K562 (cell line): ENCODE data around the gene SSBP2. TPM values are rescaled to one million over a fixed set of nuclear protein-coding genes. Genes with fewer than 3 reads are reported as not detected.
A peak's percentile ranks its signal among the peaks of the same experiment; 100 is the strongest.

Experiments
- NELFE ChIP-seq: IDR thresholded peaks from 2 replicates; pipeline ENCODE4 v1.6.1; 2011; ENCODE audit warnings: mild to moderate bottlenecking; ENCODE audit not compliant: insufficient read depth, insufficient read length
- SAFB ChIP-seq: fragments of 200-400 bp; formaldehyde crosslinking; IDR thresholded peaks from 2 replicates; pipeline ENCODE4 v1.6.1; 2017; ENCODE audit warnings: low read depth, low read length, borderline replicate concordance
- SUPT5H ChIP-seq: fragments of 450-650 bp; IDR thresholded peaks from 2 replicates; pipeline ENCODE4 v1.6.1; 2016
- polyA plus RNA-seq, 8 experiments: library from polyadenylated mRNA; depleted of rRNA in 4 of 8; stranded (reverse) in 5 of 8; unstranded in 3 of 8; fragments of >200 nt; fragmentation: Nextera tagmentation in 2 of 8; fragmentation: Illumina TruSeq in 1 of 8; extraction: Ambion mirVana in 2 of 8; extraction: Trizol in 1 of 8; gene quantifications; 2 replicates each; pipeline versions ENCODE4 v1.2.1 to v1.2.3, GENCODE V29; 2011 to 2014; ENCODE audit warnings: inconsistent platforms in 1 of 8, missing spikeins in 1 of 8
- total RNA-seq, 7 experiments: library from RNA; depleted of rRNA in 6 of 7; stranded (reverse); fragments of >200 nt in 6 of 7; fragmentation: Illumina TruSeq in 2 of 7; extraction: Trizol in 2 of 7; gene quantifications; 2 replicates each; pipeline versions ENCODE4 v1.2.1 to v1.2.3, GENCODE V29; 2011 to 2021; ENCODE audit warnings: low replicate concordance in 1 of 7
- TF ChIP-seq, protein P1 (sequence below), 3 experiments: fragments of 200-800 bp in 1 of 3; fragments of 250-450 bp in 1 of 3; fragments of 450-650 bp in 1 of 3; sonication (Bioruptor Pico) in 1 of 3; sonication (Bioruptor generic) in 1 of 3; formaldehyde crosslinking in 1 of 3; IDR thresholded peaks; 2 replicates each; pipeline versions ENCODE4 v1.6.1 to v1.8.0; 2016 to 2022; ENCODE audit warnings: mild to moderate bottlenecking in 2 of 3, missing genetic modification characterization in 2 of 3, missing compliant biosample characterization in 1 of 3, moderate library complexity in 1 of 3
- TF ChIP-seq, protein P2 (sequence below), 2 experiments: IDR thresholded peaks; 2 replicates each; pipeline ENCODE4 v1.6.1; 2012; ENCODE audit warnings: improper control_type of control experiment in 2 of 2, low read depth in 2 of 2, low read length in 2 of 2, borderline replicate concordance in 1 of 2
- TF ChIP-seq, protein P3 (sequence below): fragments of 450-650 bp; IDR thresholded peaks from 2 replicates; pipeline ENCODE4 v1.6.1; 2016; ENCODE audit warnings: low read depth
- TF ChIP-seq, protein P4 (sequence below), 2 experiments: fragments of 450-650 bp in 1 of 2; IDR thresholded peaks; 2 replicates each; pipeline ENCODE4 v1.6.1; 2011 to 2017; ENCODE audit warnings: low read depth in 2 of 2, antibody characterized with exemption in 1 of 2, borderline replicate concordance in 1 of 2, low read length in 1 of 2, mild to moderate bottlenecking in 1 of 2, mixed read lengths in 1 of 2; ENCODE audit not compliant: control insufficient read depth in 1 of 2

Gene SSBP2
- total and polyA plus RNA-seq, 9 of the 15 experiments (the other 6 are each of a cell fraction or from before 2014, with no cell fraction given): 22.3 to 133 (median 42.1) TPM

DNA sequence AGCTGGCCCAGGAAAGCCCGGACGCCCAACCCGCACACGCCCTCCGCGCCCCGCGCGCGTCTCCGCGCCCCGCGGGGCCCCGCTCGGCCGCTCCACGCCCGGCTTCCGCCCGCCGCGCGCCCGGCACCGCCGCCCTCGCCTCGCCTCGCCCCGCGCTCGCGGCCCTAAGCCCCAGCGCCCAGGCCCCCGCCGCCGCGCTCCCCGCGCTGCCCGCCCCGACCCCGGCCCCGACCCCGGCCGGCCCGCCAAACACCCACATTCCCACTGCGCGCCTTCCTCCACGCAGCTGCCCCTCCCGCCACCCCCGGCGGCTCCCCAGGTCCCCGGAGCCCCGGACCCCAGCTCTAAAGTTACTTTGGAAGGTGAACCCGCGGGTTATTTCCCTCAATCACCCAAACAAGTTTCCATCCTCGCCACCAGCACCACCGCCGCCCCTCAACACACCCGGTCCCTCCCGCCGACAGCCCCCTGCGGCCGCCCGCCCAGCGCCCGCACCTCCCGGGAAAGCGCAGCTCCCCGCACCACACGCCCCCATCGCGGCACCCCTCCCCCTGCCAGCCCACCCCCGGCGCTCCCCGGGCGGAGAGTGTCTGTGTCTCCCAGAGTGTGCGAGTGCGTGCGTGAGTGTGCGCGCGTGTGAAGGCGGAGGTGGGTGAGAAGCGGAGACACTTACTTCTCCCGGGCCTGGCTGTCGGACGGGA lies 439 bp downstream of the SSBP2 start (continued):
- TF ChIP-seq, protein P1, sequence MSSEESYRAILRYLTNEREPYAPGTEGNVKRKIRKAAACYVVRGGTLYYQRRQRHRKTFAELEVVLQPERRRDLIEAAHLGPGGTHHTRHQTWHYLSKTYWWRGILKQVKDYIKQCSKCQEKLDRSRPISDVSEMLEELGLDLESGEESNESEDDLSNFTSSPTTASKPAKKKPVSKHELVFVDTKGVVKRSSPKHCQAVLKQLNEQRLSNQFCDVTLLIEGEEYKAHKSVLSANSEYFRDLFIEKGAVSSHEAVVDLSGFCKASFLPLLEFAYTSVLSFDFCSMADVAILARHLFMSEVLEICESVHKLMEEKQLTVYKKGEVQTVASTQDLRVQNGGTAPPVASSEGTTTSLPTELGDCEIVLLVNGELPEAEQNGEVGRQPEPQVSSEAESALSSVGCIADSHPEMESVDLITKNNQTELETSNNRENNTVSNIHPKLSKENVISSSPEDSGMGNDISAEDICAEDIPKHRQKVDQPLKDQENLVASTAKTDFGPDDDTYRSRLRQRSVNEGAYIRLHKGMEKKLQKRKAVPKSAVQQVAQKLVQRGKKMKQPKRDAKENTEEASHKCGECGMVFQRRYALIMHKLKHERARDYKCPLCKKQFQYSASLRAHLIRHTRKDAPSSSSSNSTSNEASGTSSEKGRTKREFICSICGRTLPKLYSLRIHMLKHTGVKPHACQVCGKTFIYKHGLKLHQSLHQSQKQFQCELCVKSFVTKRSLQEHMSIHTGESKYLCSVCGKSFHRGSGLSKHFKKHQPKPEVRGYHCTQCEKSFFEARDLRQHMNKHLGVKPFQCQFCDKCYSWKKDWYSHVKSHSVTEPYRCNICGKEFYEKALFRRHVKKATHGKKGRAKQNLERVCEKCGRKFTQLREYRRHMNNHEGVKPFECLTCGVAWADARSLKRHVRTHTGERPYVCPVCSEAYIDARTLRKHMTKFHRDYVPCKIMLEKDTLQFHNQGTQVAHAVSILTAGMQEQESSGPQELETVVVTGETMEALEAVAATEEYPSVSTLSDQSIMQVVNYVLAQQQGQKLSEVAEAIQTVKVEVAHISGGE (CRISPR knock-in tag; IDR thresholded peaks at IDR 0.05): 0 out of 6 replicates have a peak, but pooled peaks of 1 of the 3 experiments have one; percentile 40
- TF ChIP-seq NELFE: no peak
- 0 out of 2 replicates have a peak, but pooled peaks have one; percentile 30 for TF ChIP-seq SAFB
- TF ChIP-seq, protein P2, sequence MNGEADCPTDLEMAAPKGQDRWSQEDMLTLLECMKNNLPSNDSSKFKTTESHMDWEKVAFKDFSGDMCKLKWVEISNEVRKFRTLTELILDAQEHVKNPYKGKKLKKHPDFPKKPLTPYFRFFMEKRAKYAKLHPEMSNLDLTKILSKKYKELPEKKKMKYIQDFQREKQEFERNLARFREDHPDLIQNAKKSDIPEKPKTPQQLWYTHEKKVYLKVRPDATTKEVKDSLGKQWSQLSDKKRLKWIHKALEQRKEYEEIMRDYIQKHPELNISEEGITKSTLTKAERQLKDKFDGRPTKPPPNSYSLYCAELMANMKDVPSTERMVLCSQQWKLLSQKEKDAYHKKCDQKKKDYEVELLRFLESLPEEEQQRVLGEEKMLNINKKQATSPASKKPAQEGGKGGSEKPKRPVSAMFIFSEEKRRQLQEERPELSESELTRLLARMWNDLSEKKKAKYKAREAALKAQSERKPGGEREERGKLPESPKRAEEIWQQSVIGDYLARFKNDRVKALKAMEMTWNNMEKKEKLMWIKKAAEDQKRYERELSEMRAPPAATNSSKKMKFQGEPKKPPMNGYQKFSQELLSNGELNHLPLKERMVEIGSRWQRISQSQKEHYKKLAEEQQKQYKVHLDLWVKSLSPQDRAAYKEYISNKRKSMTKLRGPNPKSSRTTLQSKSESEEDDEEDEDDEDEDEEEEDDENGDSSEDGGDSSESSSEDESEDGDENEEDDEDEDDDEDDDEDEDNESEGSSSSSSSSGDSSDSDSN (IDR thresholded peaks at IDR 0.05; ENCODE audit: borderline replicate concordance in 1 of 2, low read depth in 2 of 2, low read length in 2 of 2): peak in 1 of 2 experiments; percentile 32; a peak in 1 of 4 replicates
- peak; percentile 5 for TF ChIP-seq SUPT5H
- TF ChIP-seq, protein P3, sequence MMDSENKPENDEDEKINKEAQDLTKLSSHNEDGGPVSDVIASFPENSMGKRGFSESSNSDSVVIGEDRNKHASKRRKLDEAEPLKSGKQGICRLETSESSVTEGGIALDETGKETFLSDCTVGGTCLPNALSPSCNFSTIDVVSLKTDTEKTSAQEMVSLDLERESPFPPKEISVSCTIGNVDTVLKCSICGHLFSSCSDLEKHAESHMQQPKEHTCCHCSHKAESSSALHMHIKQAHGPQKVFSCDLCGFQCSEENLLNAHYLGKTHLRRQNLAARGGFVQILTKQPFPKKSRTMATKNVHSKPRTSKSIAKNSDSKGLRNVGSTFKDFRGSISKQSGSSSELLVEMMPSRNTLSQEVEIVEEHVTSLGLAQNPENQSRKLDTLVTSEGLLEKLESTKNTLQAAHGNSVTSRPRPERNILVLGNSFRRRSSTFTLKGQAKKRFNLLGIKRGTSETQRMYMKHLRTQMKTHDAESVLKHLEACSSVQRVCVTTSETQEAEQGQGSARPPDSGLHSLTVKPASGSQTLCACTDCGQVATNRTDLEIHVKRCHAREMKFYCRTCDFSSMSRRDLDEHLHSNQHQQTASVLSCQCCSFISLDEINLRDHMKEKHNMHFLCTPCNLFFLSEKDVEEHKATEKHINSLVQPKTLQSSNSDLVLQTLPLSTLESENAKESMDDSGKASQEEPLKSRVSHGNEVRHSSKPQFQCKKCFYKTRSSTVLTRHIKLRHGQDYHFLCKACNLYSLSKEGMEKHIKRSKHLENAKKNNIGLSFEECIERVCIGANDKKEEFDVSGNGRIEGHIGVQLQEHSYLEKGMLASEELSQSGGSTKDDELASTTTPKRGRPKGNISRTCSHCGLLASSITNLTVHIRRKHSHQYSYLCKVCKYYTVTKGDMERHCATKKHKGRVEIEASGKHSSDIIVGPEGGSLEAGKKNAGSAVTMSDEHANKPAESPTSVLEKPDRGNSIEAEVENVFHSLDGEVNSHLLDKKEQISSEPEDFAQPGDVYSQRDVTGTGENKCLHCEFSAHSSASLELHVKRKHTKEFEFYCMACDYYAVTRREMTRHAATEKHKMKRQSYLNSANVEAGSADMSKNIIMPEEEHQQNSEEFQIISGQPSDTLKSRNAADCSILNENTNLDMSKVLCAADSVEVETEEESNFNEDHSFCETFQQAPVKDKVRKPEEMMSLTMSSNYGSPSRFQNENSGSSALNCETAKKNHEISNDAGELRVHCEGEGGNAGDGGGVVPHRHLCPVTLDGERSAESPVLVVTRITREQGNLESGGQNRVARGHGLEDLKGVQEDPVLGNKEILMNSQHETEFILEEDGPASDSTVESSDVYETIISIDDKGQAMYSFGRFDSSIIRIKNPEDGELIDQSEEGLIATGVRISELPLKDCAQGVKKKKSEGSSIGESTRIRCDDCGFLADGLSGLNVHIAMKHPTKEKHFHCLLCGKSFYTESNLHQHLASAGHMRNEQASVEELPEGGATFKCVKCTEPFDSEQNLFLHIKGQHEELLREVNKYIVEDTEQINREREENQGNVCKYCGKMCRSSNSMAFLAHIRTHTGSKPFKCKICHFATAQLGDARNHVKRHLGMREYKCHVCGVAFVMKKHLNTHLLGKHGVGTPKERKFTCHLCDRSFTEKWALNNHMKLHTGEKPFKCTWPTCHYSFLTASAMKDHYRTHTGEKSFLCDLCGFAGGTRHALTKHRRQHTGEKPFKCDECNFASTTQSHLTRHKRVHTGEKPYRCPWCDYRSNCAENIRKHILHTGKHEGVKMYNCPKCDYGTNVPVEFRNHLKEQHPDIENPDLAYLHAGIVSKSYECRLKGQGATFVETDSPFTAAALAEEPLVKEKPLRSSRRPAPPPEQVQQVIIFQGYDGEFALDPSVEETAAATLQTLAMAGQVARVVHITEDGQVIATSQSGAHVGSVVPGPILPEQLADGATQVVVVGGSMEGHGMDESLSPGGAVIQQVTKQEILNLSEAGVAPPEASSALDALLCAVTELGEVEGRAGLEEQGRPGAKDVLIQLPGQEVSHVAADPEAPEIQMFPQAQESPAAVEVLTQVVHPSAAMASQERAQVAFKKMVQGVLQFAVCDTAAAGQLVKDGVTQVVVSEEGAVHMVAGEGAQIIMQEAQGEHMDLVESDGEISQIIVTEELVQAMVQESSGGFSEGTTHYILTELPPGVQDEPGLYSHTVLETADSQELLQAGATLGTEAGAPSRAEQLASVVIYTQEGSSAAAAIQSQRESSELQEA: no peak
- TF ChIP-seq, protein P4, sequence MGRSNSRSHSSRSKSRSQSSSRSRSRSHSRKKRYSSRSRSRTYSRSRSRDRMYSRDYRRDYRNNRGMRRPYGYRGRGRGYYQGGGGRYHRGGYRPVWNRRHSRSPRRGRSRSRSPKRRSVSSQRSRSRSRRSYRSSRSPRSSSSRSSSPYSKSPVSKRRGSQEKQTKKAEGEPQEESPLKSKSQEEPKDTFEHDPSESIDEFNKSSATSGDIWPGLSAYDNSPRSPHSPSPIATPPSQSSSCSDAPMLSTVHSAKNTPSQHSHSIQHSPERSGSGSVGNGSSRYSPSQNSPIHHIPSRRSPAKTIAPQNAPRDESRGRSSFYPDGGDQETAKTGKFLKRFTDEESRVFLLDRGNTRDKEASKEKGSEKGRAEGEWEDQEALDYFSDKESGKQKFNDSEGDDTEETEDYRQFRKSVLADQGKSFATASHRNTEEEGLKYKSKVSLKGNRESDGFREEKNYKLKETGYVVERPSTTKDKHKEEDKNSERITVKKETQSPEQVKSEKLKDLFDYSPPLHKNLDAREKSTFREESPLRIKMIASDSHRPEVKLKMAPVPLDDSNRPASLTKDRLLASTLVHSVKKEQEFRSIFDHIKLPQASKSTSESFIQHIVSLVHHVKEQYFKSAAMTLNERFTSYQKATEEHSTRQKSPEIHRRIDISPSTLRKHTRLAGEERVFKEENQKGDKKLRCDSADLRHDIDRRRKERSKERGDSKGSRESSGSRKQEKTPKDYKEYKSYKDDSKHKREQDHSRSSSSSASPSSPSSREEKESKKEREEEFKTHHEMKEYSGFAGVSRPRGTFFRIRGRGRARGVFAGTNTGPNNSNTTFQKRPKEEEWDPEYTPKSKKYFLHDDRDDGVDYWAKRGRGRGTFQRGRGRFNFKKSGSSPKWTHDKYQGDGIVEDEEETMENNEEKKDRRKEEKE (IDR thresholded peaks at IDR 0.05; ENCODE audit: borderline replicate concordance in 1 of 2, control insufficient read depth in 1 of 2, low read depth in 2 of 2, low read length in 1 of 2): 0 out of 4 replicates have a peak, but pooled peaks of 1 of the 2 experiments have one; percentile 56
